WTC11 (cell line): ENCODE results near the gene LHFPL6.

Source experiments
- CREB1 ChIP-seq: sonication (generic); formaldehyde crosslinking; IDR thresholded peaks from 2 replicates; pipeline ENCODE4 v1.8.0; 2023; ENCODE audit warnings: mild to moderate bottlenecking, missing genetic modification reagents
- FOXJ3 ChIP-seq: sonication (generic); formaldehyde crosslinking; IDR thresholded peaks from 2 replicates; pipeline ENCODE4 v1.9.0; 2021; ENCODE audit warnings: missing genetic modification reagents, mild to moderate bottlenecking, borderline replicate concordance
- IRF2 ChIP-seq: sonication (generic); formaldehyde crosslinking; IDR thresholded peaks from 2 replicates; pipeline ENCODE4 v1.8.0; 2022; ENCODE audit warnings: low read depth, missing genetic modification reagents, borderline replicate concordance
- JUN ChIP-seq: sonication (generic); formaldehyde crosslinking; IDR thresholded peaks from 2 replicates; pipeline ENCODE4 v1.8.0; 2023; ENCODE audit warnings: mild to moderate bottlenecking, missing genetic modification reagents
- RELA ChIP-seq: sonication (generic); formaldehyde crosslinking; IDR thresholded peaks from 2 replicates; pipeline ENCODE4 v1.8.1; 2022; ENCODE audit warnings: missing genetic modification reagents, mild to moderate bottlenecking, borderline replicate concordance
- SP1 ChIP-seq: sonication (generic); formaldehyde crosslinking; conservative IDR thresholded peaks from 2 replicates; pipeline ENCODE4 v1.8.1; 2022; ENCODE audit warnings: missing genetic modification reagents
- ZNF121 ChIP-seq: sonication (generic); formaldehyde crosslinking; IDR thresholded peaks from 2 replicates; pipeline ENCODE4 v1.8.0; 2023; ENCODE audit warnings: missing genetic modification reagents
- TF ChIP-seq, protein P1 (sequence below): sonication (generic); formaldehyde crosslinking; IDR thresholded peaks from 2 replicates; pipeline ENCODE4 v1.8.1; 2023; ENCODE audit warnings: mild to moderate bottlenecking, missing genetic modification reagents, moderate library complexity
- TF ChIP-seq, protein P2 (sequence below): fragments of 200-600 bp; IDR thresholded peaks from 2 replicates; pipeline ENCODE4 v1.8.0; 2022; ENCODE audit warnings: antibody characterized with exemption
- TF ChIP-seq, protein P3 (sequence below): sonication (generic); formaldehyde crosslinking; IDR thresholded peaks from 2 replicates; pipeline ENCODE4 v1.8.0; 2022; ENCODE audit warnings: mild to moderate bottlenecking, missing genetic modification reagents
- TF ChIP-seq, protein P4 (sequence below): sonication (generic); formaldehyde crosslinking; IDR thresholded peaks from 2 replicates; pipeline ENCODE4 v1.8.0; 2023; ENCODE audit warnings: missing genetic modification reagents, mild to moderate bottlenecking, borderline replicate concordance

DNA sequence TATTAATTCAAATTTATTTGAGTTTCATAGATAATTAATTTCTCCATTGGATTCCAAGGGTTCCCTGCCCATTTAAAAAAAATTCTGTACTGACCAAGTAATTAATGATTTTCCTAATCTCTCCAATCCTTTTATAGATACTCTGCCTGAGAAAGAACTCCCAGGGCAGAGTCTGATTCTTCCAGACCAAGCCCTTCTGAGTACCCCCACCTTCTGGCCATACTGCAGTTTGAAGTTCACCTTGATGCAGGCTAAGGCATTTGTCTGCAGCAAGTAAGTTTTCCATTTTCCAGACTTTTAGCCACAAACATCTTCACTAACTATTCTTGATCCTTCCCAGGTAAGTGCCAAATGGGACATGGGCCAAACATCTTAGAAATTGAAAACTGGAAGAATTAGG lies 195.9 kb downstream of the LHFPL6 start:
- TF ChIP-seq, protein P1, sequence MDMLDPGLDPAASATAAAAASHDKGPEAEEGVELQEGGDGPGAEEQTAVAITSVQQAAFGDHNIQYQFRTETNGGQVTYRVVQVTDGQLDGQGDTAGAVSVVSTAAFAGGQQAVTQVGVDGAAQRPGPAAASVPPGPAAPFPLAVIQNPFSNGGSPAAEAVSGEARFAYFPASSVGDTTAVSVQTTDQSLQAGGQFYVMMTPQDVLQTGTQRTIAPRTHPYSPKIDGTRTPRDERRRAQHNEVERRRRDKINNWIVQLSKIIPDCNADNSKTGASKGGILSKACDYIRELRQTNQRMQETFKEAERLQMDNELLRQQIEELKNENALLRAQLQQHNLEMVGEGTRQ (CRISPR knock-in tag), result no peak
- TF ChIP-seq RELA (no peak), JUN (no peak), ZNF121 (CRISPR knock-in tag) (no peak), SP1 (no peak), IRF2 (CRISPR knock-in tag) (no peak), CREB1 (CRISPR knock-in tag) (no peak), FOXJ3 (CRISPR knock-in tag) (no peak)
- TF ChIP-seq, protein P2, sequence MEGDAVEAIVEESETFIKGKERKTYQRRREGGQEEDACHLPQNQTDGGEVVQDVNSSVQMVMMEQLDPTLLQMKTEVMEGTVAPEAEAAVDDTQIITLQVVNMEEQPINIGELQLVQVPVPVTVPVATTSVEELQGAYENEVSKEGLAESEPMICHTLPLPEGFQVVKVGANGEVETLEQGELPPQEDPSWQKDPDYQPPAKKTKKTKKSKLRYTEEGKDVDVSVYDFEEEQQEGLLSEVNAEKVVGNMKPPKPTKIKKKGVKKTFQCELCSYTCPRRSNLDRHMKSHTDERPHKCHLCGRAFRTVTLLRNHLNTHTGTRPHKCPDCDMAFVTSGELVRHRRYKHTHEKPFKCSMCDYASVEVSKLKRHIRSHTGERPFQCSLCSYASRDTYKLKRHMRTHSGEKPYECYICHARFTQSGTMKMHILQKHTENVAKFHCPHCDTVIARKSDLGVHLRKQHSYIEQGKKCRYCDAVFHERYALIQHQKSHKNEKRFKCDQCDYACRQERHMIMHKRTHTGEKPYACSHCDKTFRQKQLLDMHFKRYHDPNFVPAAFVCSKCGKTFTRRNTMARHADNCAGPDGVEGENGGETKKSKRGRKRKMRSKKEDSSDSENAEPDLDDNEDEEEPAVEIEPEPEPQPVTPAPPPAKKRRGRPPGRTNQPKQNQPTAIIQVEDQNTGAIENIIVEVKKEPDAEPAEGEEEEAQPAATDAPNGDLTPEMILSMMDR, result no peak
- TF ChIP-seq, protein P3, sequence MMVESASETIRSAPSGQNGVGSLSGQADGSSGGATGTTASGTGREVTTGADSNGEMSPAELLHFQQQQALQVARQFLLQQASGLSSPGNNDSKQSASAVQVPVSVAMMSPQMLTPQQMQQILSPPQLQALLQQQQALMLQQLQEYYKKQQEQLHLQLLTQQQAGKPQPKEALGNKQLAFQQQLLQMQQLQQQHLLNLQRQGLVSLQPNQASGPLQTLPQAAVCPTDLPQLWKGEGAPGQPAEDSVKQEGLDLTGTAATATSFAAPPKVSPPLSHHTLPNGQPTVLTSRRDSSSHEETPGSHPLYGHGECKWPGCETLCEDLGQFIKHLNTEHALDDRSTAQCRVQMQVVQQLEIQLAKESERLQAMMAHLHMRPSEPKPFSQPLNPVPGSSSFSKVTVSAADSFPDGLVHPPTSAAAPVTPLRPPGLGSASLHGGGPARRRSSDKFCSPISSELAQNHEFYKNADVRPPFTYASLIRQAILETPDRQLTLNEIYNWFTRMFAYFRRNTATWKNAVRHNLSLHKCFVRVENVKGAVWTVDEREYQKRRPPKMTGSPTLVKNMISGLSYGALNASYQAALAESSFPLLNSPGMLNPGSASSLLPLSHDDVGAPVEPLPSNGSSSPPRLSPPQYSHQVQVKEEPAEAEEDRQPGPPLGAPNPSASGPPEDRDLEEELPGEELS (CRISPR knock-in tag), result no peak
- TF ChIP-seq, protein P4, sequence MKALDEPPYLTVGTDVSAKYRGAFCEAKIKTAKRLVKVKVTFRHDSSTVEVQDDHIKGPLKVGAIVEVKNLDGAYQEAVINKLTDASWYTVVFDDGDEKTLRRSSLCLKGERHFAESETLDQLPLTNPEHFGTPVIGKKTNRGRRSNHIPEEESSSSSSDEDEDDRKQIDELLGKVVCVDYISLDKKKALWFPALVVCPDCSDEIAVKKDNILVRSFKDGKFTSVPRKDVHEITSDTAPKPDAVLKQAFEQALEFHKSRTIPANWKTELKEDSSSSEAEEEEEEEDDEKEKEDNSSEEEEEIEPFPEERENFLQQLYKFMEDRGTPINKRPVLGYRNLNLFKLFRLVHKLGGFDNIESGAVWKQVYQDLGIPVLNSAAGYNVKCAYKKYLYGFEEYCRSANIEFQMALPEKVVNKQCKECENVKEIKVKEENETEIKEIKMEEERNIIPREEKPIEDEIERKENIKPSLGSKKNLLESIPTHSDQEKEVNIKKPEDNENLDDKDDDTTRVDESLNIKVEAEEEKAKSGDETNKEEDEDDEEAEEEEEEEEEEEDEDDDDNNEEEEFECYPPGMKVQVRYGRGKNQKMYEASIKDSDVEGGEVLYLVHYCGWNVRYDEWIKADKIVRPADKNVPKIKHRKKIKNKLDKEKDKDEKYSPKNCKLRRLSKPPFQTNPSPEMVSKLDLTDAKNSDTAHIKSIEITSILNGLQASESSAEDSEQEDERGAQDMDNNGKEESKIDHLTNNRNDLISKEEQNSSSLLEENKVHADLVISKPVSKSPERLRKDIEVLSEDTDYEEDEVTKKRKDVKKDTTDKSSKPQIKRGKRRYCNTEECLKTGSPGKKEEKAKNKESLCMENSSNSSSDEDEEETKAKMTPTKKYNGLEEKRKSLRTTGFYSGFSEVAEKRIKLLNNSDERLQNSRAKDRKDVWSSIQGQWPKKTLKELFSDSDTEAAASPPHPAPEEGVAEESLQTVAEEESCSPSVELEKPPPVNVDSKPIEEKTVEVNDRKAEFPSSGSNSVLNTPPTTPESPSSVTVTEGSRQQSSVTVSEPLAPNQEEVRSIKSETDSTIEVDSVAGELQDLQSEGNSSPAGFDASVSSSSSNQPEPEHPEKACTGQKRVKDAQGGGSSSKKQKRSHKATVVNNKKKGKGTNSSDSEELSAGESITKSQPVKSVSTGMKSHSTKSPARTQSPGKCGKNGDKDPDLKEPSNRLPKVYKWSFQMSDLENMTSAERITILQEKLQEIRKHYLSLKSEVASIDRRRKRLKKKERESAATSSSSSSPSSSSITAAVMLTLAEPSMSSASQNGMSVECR (CRISPR knock-in tag), result no peak
